ENCODE measurements around the gene EVA1B. TPM values are rescaled to one million over a fixed set of nuclear protein-coding genes. Genes with fewer than 3 reads are reported as not detected.

Gene EVA1B
- total and polyA plus RNA-seq, 2 of the 4 experiments (the other 2 are of a cell fraction): 49.8 to 64.6 TPM

DNA sequence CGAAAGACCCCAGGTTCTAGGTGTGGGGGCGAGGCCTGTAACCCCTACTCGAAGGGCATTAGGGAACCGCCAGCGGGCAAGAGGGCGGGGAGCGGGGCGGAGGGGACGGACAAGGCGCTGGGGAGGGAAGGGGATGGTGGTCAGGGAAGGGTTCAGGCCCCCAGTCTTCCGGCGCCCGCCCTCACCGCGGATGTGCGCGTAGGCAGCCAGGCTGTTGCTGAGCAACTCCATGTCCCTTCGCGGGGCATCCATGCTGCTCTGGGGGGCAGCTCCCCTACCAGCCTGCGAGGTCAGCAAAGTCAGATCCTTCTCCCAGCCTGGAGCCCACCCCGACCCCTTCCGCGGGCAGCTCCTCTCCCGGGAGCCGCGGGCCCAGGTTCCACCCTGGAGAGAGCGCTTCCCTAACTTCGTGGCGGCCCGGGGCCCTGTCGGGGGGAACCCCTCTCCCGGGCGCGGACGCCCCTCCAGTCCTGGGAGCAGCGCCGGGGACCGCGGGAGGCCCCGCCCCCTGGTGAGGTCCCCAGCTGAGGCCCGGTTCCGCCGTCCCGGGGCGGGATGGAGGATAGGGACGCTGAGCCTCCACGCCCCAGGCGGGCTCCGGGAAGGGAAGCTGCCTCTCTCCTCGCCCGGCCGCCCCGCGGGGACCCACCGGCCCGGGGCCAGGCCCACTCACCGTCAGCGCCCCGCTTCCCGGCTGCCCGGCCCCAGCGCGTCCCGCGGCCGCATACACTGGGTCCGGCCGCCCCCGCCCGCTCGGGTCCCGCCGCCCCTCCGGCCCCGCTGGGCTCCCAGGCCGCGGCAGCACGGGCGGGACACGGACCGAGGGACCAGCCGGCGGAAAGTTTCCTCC is 434 bp downstream of the EVA1B start:
- ATAC-seq (ENCODE audit: low read depth) (peak; percentile 44), DNase-seq (peak; percentile 59)
- Histone ChIP-seq H4K5ac (ENCODE audit: low read depth, low read length) (peak overlapping the region; percentile 17), H2AFZ (replicated peaks; ENCODE audit: low read length, poor library complexity) (peak overlapping the region; percentile 82), H2AK5ac (ENCODE audit: low read depth, low read length) (peak overlapping the region; percentile 76), H4K20me1 (ENCODE audit: insufficient read depth, low read length) (peaks cover 7% of the 10 kb centered on the region), H3K23ac (ENCODE audit: low read depth, low read length) (peak overlapping the region; percentile 83; the same call in 1 of the 2 replicates), H2BK5ac (ENCODE audit: low read depth, low read length, poor library complexity, severe bottlenecking) (peak overlapping the region; percentile 91), H2BK120ac (ENCODE audit: low read depth, low read length) (peak overlapping the region; percentile 33; the same call in 1 of the 2 replicates), H3K14ac (replicated peaks; ENCODE audit: low read depth, low read length) (peak overlapping the region; percentile 89), H3K4me3 (ENCODE audit: insufficient read depth, low read depth, low read length) (peak overlapping the region; percentile 78), H3K56ac (ENCODE audit: extremely low read depth, insufficient read depth, low read length) (peak overlapping the region; percentile 54), H4K91ac (ENCODE audit: insufficient read depth, low read depth, low read length) (peak overlapping the region; percentile 61), H3K27ac (ENCODE audit: insufficient read depth, low read length) (peak overlapping the region; percentile 87), H2AK9ac (replicated peaks; ENCODE audit: low read depth, low read length, poor library complexity) (peak overlapping the region; percentile 99), H3K36me3 (ENCODE audit: control insufficient read depth, insufficient read depth, low read length) (peaks cover 9% of the 10 kb centered on the region), H3K9me1 (ENCODE audit: insufficient read depth, low read length) (peaks cover 23% of the 10 kb centered on the region), H4K8ac (ENCODE audit: low read depth in 2 of 2, low read length in 2 of 2) (peak overlapping the region in 1 of 2 experiments; percentile 50; a peak in 2 of 4 replicates), H3K79me1 (ENCODE audit: low read depth in 1 of 2, low read length in 2 of 2) (peaks cover 0 to 64% of the 10 kb centered on the region in 2 experiments), H2BK15ac (ENCODE audit: low read depth, low read length) (no peak overlapping the region), H2BK20ac (ENCODE audit: low read depth, low read length) (no peak overlapping the region), H3K9me3 (ENCODE audit: control insufficient read depth, insufficient read depth, low read length) (no peaks in the 10 kb centered on the region), H3K4me1 (ENCODE audit: control insufficient read depth, insufficient read depth, low read length) (peaks cover 30% of the 10 kb centered on the region), H3K4me2 (ENCODE audit: low read depth, low read length) (peak overlapping the region; percentile 80), H3K4ac (ENCODE audit: low read depth, low read length) (peak overlapping the region; percentile 86), H3K9ac (ENCODE audit: low read depth, low read length) (peak overlapping the region; percentile 71), H3K27me3 (ENCODE audit: control insufficient read depth, insufficient read depth, low read length) (no peaks in the 10 kb centered on the region), H3K18ac (ENCODE audit: low read depth, low read length) (peak overlapping the region; percentile 15; the same call in 1 of the 2 replicates)
- in situ Hi-C loops (cut with MboI; ENCODE audit: low sequenced_read_pairs): no loop called here
- intact Hi-C loops (cut with micrococcal nuclease): loop anchor here (2.0 to 5.0 kb wide), 3 partner anchors 28 to 64 kb away; partner anchors contain the start of gene STK40
- dilution Hi-C loops (cut with HindIII; ENCODE audit: low sequenced_read_pairs, unreplicated experiment): no loop called here
- TF ChIP-seq BHLHE40 (IDR thresholded peaks at IDR 0.05; ENCODE audit: low read depth, low read length) (no peak), MAZ (IDR thresholded peaks at IDR 0.05; ENCODE audit: borderline replicate concordance, low read depth, low read length) (peak; percentile 26; the same call in 1 of the 2 replicates), MXI1 (IDR thresholded peaks at IDR 0.05; ENCODE audit: borderline replicate concordance, low read depth, low read length) (0 out of 2 replicates have a peak, but pooled peaks have one; percentile 6)
- CTCF ChIA-PET: interaction anchor here (1.1 to 1.2 kb wide), 3 partner anchors 28 to 64 kb away, joined by 3 to 4 read pairs (median 3); no protein-coding TSS in a partner anchor
- WGBS, 2 experiments (ENCODE audit: extremely low coverage in 2 of 2, insufficient read length in 1 of 2): 0% methylated on average over 5 of the region's 83 CpGs; no CpG with 5 or more reads in 1 of the 2 experiments
- POLR2A ChIA-PET (ENCODE audit: unreplicated experiment): interaction anchor here (0.6 to 2.3 kb wide), 2 partner anchors 46 to 63 kb away, joined by 3 to 6 read pairs; no protein-coding TSS in a partner anchor
- BruUV-seq (replicated peaks): no TSS peak

Data from IMR-90 (cell line).